GM23338 (cell line): Measurements from ENCODE around the gene KAZALD1. TPM values are rescaled to one million over a fixed set of nuclear protein-coding genes. Genes with fewer than 3 reads are reported as not detected.

Source experiments
- ATAC-seq: fragments of 200-7000 bp; cut with Tn5 transposase; 3 replicates; pipeline ENCODE4 v1.9.1; 2020
- DNase-seq: peaks from one replicate; pipeline ENCODE4 v3.0.0-alpha.2; 2015; ENCODE audit warnings: low spot score
- H2AFZ ChIP-seq: fragments of 200-600 bp; sonication (generic); 2 replicates; pipeline ENCODE4 v1.8.0; 2016; ENCODE audit warnings: antibody characterized with exemption, mild to moderate bottlenecking, moderate library complexity
- H3F3A ChIP-seq: fragments of 200-600 bp; sonication (generic); replicated peaks from 2 replicates; pipeline ENCODE4 v1.8.0; 2017; ENCODE audit warnings: antibody characterized with exemption, mixed run types, low read depth
- H3K27ac ChIP-seq: fragments of 200-600 bp; sonication (generic); 2 replicates; pipeline ENCODE4 v1.6.1; 2016; ENCODE audit warnings: low read depth
- H3K27me3 ChIP-seq: fragments of 200-600 bp; sonication (generic); 2 replicates; pipeline ENCODE4 v1.8.0; 2016; ENCODE audit warnings: mild to moderate bottlenecking, mixed run types, moderate library complexity; ENCODE audit not compliant: insufficient read depth
- H3K36me3 ChIP-seq: fragments of 200-600 bp; sonication (generic); 2 replicates; pipeline ENCODE4 v1.8.0; 2016; ENCODE audit warnings: mild to moderate bottlenecking; ENCODE audit not compliant: insufficient read depth
- H3K4me1 ChIP-seq: fragments of 200-600 bp; sonication (generic); 2 replicates; pipeline ENCODE4 v1.8.0; 2016; ENCODE audit warnings: mild to moderate bottlenecking, moderate library complexity; ENCODE audit not compliant: insufficient read depth
- H3K4me2 ChIP-seq: fragments of 200-600 bp; sonication (generic); 2 replicates; pipeline ENCODE4 v1.7.1; 2017; ENCODE audit warnings: mixed run types
- H3K4me3 ChIP-seq: fragments of 200-600 bp; sonication (generic); 2 replicates; pipeline ENCODE4 v1.6.1; 2016; ENCODE audit warnings: mixed run types
- H3K79me2 ChIP-seq: fragments of 200-600 bp; sonication (generic); replicated peaks from 2 replicates; pipeline ENCODE4 v1.8.0; 2017; ENCODE audit warnings: mild to moderate bottlenecking; ENCODE audit not compliant: insufficient read depth
- H3K9me2 ChIP-seq: fragments of 200-600 bp; sonication (generic); 2 replicates; pipeline ENCODE4 v1.8.0; 2017; ENCODE audit not compliant: insufficient read depth
- H4K20me1 ChIP-seq: fragments of 200-600 bp; sonication (generic); replicated peaks from 2 replicates; pipeline ENCODE4 v1.8.0; 2017; ENCODE audit warnings: mild to moderate bottlenecking; ENCODE audit not compliant: insufficient read depth
- H3K27ac Mint-ChIP-seq: 2 replicates; pipeline ENCODE4 v1.8.0; 2020; ENCODE audit warnings: inconsistent platforms, mild to moderate bottlenecking, moderate library complexity, mixed read lengths
- H3K27me3 Mint-ChIP-seq: 3 replicates; pipeline ENCODE4 v1.8.0; 2022; ENCODE audit warnings: low read depth, mild to moderate bottlenecking, moderate library complexity, mixed read lengths, inconsistent platforms; ENCODE audit not compliant: insufficient read depth, poor library complexity
- H3K36me3 Mint-ChIP-seq: 3 replicates; pipeline ENCODE4 v1.8.0; 2021; ENCODE audit warnings: low read depth, mild to moderate bottlenecking, inconsistent platforms, moderate library complexity, mixed read lengths
- H3K4me1 Mint-ChIP-seq: 3 replicates; pipeline ENCODE4 v1.8.0; 2020; ENCODE audit warnings: mild to moderate bottlenecking, inconsistent platforms, mixed read lengths
- H3K4me3 Mint-ChIP-seq: 3 replicates; pipeline ENCODE4 v1.8.0; 2021; ENCODE audit warnings: moderate library complexity, mild to moderate bottlenecking, inconsistent platforms, mixed read lengths
- H3K9me3 Mint-ChIP-seq: 3 replicates; pipeline ENCODE4 v1.8.0; 2020; ENCODE audit warnings: moderate library complexity, mild to moderate bottlenecking, inconsistent platforms, mixed read lengths
- CREB1 ChIP-seq: fragments of 250-450 bp; sonication (Bioruptor Pico); IDR thresholded peaks from 2 replicates; pipeline ENCODE4 v1.5.0; 2020; ENCODE audit warnings: low read depth, mild to moderate bottlenecking, moderate library complexity
- EZH2 ChIP-seq: fragments of 200-600 bp; sonication (generic); IDR thresholded peaks from one replicate; pipeline ENCODE4 v1.8.0; 2017; ENCODE audit warnings: antibody characterized with exemption, mild to moderate bottlenecking, low read depth; ENCODE audit not compliant: unreplicated experiment
- ZNF462 ChIP-seq: fragments of 250-450 bp; sonication (Bioruptor Pico); IDR thresholded peaks from 2 replicates; pipeline ENCODE4 v1.5.0; 2020; ENCODE audit warnings: mild to moderate bottlenecking, moderate library complexity
- polyA plus RNA-seq: library from polyadenylated mRNA; unstranded; fragments of >200 nt; fragmentation: Nextera tagmentation; extraction: Ambion mirVana; gene quantifications from 2 replicates; pipeline ENCODE4 v1.2.1, GENCODE V29; 2016
- total RNA-seq: library from RNA; depleted of rRNA; stranded (reverse); fragments of >200 nt; shearing (Covaris generic); gene quantifications from 2 replicates; pipeline ENCODE4 v1.2.3, GENCODE V29; 2014

The KAZALD1 gene
- total and polyA plus RNA-seq, 2 experiments from 2014 or later: 0.27 to 1.3 TPM

DNA sequence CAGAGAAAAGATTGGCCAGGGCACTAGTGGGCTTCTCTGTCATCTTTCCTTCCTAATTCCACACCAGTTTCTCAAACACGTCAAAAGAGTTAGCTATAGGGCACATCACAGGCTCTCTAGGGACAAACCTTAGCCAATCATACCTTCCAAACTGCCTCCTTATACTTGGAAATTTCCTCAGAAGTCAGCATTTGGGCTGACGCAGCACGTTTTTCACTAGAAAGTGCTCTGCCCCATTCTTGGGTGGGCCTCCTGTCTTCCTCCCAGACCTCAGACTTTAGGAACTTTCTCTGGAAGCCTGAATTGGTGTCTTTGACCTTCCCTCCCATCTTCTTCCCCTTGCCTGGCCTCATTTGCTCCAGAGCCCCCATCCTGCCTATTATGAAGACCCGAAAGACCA lies 19.7 kb upstream of the KAZALD1 start:
- Histone ChIP-seq H3K4me1 (peaks cover 19% of the 10 kb centered on the region), H3K9me2 (no peaks in the 10 kb centered on the region), H3K4me2 (peak overlapping the region; percentile 86; the same call in 1 of the 2 replicates), H4K20me1 (0 out of 2 replicates have a peak, but pooled peaks cover 6% of the 10 kb centered on the region), H3K4me3 (peak overlapping the region; percentile 57), H3K27ac (no peak overlapping the region), H3K36me3 (no peaks in the 10 kb centered on the region), H3K79me2 (no peaks in the 10 kb centered on the region), H3K27me3 (peaks cover 58% of the 10 kb centered on the region), H2AFZ (no peak overlapping the region), H3F3A (0 out of 2 replicates have a peak, but pooled peaks cover 6% of the 10 kb centered on the region)
- Mint-ChIP-seq H3K4me1 (peaks cover 27% of the 10 kb centered on the region), H3K27me3 (peaks cover 56% of the 10 kb centered on the region), H3K27ac (no peak overlapping the region), H3K36me3 (no peaks in the 10 kb centered on the region), H3K4me3 (peak overlapping the region; percentile 90), H3K9me3 (no peaks in the 10 kb centered on the region)
- DNase-seq (no peak), ATAC-seq (no peak)
- TF ChIP-seq EZH2 (peak; percentile 32), ZNF462 (CRISPR knock-in tag) (no peak)

DNA sequence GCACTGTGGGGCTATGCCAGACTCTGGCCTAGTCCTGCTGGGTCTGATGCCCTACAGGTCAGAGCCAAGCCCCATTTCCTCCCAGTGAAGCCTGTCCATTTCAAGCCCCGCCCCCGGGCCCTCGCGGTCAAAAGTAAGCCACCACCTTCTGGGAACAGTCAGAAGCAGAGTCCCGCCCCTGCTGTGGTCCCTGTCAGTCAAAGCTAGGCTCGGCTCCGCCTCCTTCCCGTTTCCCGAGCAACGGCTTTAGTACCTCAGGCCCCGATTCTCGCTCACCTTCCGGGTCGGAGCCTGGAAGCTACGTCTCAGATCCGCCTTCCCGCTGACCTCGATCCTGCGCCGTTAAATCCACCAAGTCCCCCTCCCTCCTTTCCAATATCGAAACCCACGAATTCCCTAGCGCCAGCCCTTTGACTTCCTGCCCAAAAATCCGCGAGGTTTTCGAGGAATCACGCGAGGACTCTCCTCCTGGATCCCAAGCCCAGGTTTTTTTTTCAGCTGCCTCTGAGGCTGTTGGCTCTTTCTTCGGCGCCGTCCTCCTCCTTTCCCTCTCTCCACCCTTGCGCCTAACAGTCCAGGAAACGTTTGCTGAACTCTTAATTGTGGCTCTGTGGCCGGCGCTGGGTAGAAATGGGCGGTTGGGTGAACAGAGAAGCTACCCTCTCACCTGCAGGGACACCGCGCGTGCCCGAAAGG lies 19.0 kb upstream of the KAZALD1 start:
- Histone ChIP-seq H3K4me2 (peak overlapping the region; percentile 86), H3K27me3 (peaks cover 65% of the 10 kb centered on the region), H3F3A (0 out of 2 replicates have a peak, but pooled peaks cover 6% of the 10 kb centered on the region), H3K4me3 (peak overlapping the region; percentile 57), H3K36me3 (no peaks in the 10 kb centered on the region), H3K79me2 (no peaks in the 10 kb centered on the region), H3K4me1 (peaks cover 21% of the 10 kb centered on the region), H2AFZ (peak overlapping the region; percentile 96), H4K20me1 (0 out of 2 replicates have a peak, but pooled peaks cover 6% of the 10 kb centered on the region), H3K27ac (peak overlapping the region; percentile 28; the same call in 1 of the 2 replicates), H3K9me2 (no peaks in the 10 kb centered on the region)
- peaks cover 62% of the 10 kb centered on the region for H3K27me3 Mint-ChIP-seq
- peaks cover 33% of the 10 kb centered on the region for H3K4me1 Mint-ChIP-seq
- H3K36me3 Mint-ChIP-seq: no peaks in the 10 kb centered on the region
- no peaks in the 10 kb centered on the region for H3K9me3 Mint-ChIP-seq
- peak; percentile 74 for ATAC-seq
- peak overlapping the region; percentile 70; the same call in 1 of the 2 replicates for H3K27ac Mint-ChIP-seq
- peak; percentile 99 for DNase-seq
- H3K4me3 Mint-ChIP-seq: peak overlapping the region; percentile 90
- TF ChIP-seq CREB1 (CRISPR knock-in tag) (no peak), ZNF462 (CRISPR knock-in tag) (no peak)
